Immature natural killer cell (primary cell): ENCODE measurements around the gene ACYP2. TPM values are rescaled to one million over a fixed set of nuclear protein-coding genes. Genes with fewer than 3 reads are reported as not detected.

Experiments used
- DNase-seq, 3 donors: peaks; one replicate each; pipeline ENCODE4 v3.0.0; 2022; ENCODE audit warnings: mixed read lengths in 1 of 3
- H3K27ac Mint-ChIP-seq, 6 donors: one replicate each; pipeline ENCODE4 v1.8.0; 2020; ENCODE audit warnings: mixed read lengths in 6 of 6, mild to moderate bottlenecking in 5 of 6, inconsistent platforms in 4 of 6, moderate library complexity in 3 of 6
- H3K27me3 Mint-ChIP-seq, 3 donors: one replicate each; pipeline ENCODE4 v1.8.0; 2020 to 2021; ENCODE audit warnings: low read depth in 3 of 3, mild to moderate bottlenecking in 3 of 3, mixed read lengths in 3 of 3, moderate library complexity in 3 of 3, inconsistent platforms in 1 of 3
- H3K36me3 Mint-ChIP-seq, 3 donors: one replicate each; pipeline ENCODE4 v1.8.0; 2020; ENCODE audit warnings: mixed read lengths in 3 of 3, inconsistent platforms in 2 of 3, mild to moderate bottlenecking in 2 of 3
- H3K4me1 Mint-ChIP-seq, 2 donors: one replicate each; pipeline ENCODE4 v1.8.0; 2020; ENCODE audit warnings: inconsistent platforms in 2 of 2, mild to moderate bottlenecking in 2 of 2, mixed read lengths in 2 of 2, moderate library complexity in 1 of 2
- H3K4me3 Mint-ChIP-seq, 5 donors: one replicate each; pipeline ENCODE4 v1.8.0; 2020; ENCODE audit warnings: mild to moderate bottlenecking in 5 of 5, mixed read lengths in 5 of 5, inconsistent platforms in 3 of 5, moderate library complexity in 3 of 5
- H3K9me3 Mint-ChIP-seq, 6 donors: one replicate each; pipeline ENCODE4 v1.8.0; 2020; ENCODE audit warnings: mild to moderate bottlenecking in 6 of 6, mixed read lengths in 6 of 6, inconsistent platforms in 4 of 6, moderate library complexity in 3 of 6
- polyA plus RNA-seq, 3 donors: library from polyadenylated mRNA; unstranded; fragments of 300-500 nt; fragmentation: Illumina TruSeq; gene quantifications; one replicate each; pipeline ENCODE4 v1.2.3, GENCODE V29; 2021

Gene ACYP2
- polyA plus RNA-seq, 3 donors from 2014 or later, result 18.8 to 20.0 (median 19.6) TPM

DNA sequence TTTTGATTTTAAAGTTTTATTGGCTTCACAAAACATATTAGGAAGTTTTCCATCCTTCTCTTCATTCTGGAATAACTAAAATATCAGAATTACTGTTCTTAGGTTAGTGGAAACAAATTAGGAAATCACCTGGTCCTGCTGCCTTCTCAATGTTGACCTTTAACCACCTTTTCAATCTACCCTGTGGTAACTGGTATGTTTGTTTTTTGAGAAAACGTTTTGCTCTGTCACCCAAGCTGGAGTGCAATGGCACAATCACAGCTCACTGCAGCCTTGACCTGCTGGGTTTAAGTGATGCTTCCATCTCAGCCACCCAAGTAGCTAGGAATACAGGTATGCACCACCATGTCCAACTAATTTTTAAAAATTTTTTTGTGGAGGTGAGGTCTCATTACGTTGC, 28.4 kb downstream of the ACYP2 start:
- Mint-ChIP-seq H3K36me3 (peaks cover 19 to 30% (median 26%) of the 10 kb centered on the region in 3 donors), H3K4me3 (no peak overlapping the region), H3K27ac (no peak overlapping the region), H3K9me3 (no peaks in the 10 kb centered on the region), H3K4me1 (no peaks in the 10 kb centered on the region), H3K27me3 (peaks cover 0 to 2% (median 0%) of the 10 kb centered on the region in 3 donors)
- DNase-seq, result no peak

- Mint-ChIP-seq H3K36me3 (peaks cover 15 to 32% (median 20%) of the 10 kb centered on the region in 3 donors), H3K27ac (no peak overlapping the region), H3K4me3 (no peak overlapping the region), H3K4me1 (no peaks in the 10 kb centered on the region), H3K9me3 (peaks cover 0 to 3% (median 0%) of the 10 kb centered on the region in 6 donors), H3K27me3 (peaks cover 0 to 2% (median 0%) of the 10 kb centered on the region in 3 donors)
- DNase-seq, result no peak
Measured at GRCh38 chr2:54148391-54148790, 33.0 kb downstream of the ACYP2 start.

DNA sequence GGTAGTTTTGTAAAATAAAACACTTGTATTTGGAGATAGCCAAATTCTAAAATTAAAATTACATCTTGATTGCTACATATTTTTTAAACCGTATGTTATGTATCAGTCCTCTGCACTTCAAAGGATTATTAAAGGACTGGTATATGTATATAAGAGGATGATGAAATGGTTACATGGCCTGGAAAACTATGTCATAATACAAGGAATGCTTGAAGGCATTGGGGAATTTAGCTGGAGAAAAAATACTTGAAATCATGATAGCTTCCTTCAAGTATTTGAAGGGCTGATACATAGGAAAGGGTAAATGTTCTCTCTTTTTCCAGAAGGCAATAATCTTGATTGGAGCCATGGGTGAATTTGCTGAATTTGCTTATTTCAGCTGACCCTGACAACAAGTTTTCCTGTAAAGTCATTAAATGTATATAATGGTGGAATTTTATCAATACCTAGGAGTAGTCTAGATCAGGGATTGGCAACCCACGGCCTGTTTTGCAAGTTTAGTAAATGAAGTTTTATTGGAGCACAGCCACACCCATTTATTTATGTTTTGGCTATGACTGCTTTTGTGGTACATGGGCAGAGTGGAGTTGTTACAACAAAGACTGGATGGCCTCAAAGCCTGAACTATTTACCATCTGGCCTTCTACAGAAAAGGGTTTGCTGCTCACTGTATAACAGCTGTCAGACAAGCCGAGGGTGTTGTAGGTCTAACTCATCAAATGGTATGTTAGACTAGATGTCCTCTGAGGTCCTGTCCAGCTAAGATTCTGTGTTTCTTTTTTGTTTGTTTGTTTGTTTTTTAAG, 34.4 kb downstream of the ACYP2 start:
- DNase-seq, result no peak
- Mint-ChIP-seq H3K27me3 (peaks cover 0 to 2% (median 2%) of the 10 kb centered on the region in 3 donors), H3K27ac (no peak overlapping the region), H3K9me3 (peaks cover 0 to 3% (median 0%) of the 10 kb centered on the region in 6 donors), H3K4me3 (no peak overlapping the region), H3K4me1 (no peaks in the 10 kb centered on the region), H3K36me3 (peaks cover 19 to 37% (median 30%) of the 10 kb centered on the region in 3 donors)

- H3K9me3 Mint-ChIP-seq, result peaks cover 0 to 3% (median 0%) of the 10 kb centered on the region in 6 donors
- DNase-seq, result no peak
- H3K36me3 Mint-ChIP-seq, result peaks cover 34 to 40% (median 36%) of the 10 kb centered on the region in 3 donors
- peaks cover 0 to 6% (median 0%) of the 10 kb centered on the region in 3 donors for H3K27me3 Mint-ChIP-seq
- H3K27ac Mint-ChIP-seq, result no peak overlapping the region
- no peak overlapping the region for H3K4me3 Mint-ChIP-seq
- H3K4me1 Mint-ChIP-seq, result no peaks in the 10 kb centered on the region
Measured at GRCh38 chr2:54158311-54158710, 42.9 kb downstream of the ACYP2 start.

- H3K9me3 Mint-ChIP-seq, result no peaks in the 10 kb centered on the region
- no peak for DNase-seq
- H3K27me3 Mint-ChIP-seq, result peaks cover 0 to 2% (median 0%) of the 10 kb centered on the region in 3 donors
- no peak overlapping the region for H3K27ac Mint-ChIP-seq
- H3K36me3 Mint-ChIP-seq, result peaks cover 14 to 17% (median 15%) of the 10 kb centered on the region in 3 donors
- H3K4me1 Mint-ChIP-seq, result no peaks in the 10 kb centered on the region
- no peak overlapping the region for H3K4me3 Mint-ChIP-seq
Measured at GRCh38 chr2:54161660-54162424, 46.4 kb downstream of the ACYP2 start.

- H3K27me3 Mint-ChIP-seq, result no peaks in the 10 kb centered on the region
- DNase-seq, result no peak
- H3K9me3 Mint-ChIP-seq, result no peaks in the 10 kb centered on the region
- H3K36me3 Mint-ChIP-seq, result peaks cover 10 to 17% (median 15%) of the 10 kb centered on the region in 3 donors
- no peaks in the 10 kb centered on the region for H3K4me1 Mint-ChIP-seq
- no peak overlapping the region for H3K4me3 Mint-ChIP-seq
- no peak overlapping the region for H3K27ac Mint-ChIP-seq
Measured at GRCh38 chr2:54164106-54164505, 48.7 kb downstream of the ACYP2 start.

GRCh38 chr2:54166121-54166773, 50.8 kb downstream of the ACYP2 start:
- Mint-ChIP-seq H3K9me3 (no peaks in the 10 kb centered on the region), H3K27ac (no peak overlapping the region), H3K36me3 (peaks cover 4 to 18% (median 12%) of the 10 kb centered on the region in 3 donors), H3K27me3 (no peaks in the 10 kb centered on the region), H3K4me1 (no peaks in the 10 kb centered on the region), H3K4me3 (no peak overlapping the region)
- no peak for DNase-seq

GRCh38 chr2:54176577-54176976, 61.2 kb downstream of the ACYP2 start:
- no peak overlapping the region for H3K4me3 Mint-ChIP-seq
- no peaks in the 10 kb centered on the region for H3K27me3 Mint-ChIP-seq
- no peaks in the 10 kb centered on the region for H3K9me3 Mint-ChIP-seq
- DNase-seq, result no peak
- no peaks in the 10 kb centered on the region for H3K4me1 Mint-ChIP-seq
- no peak overlapping the region for H3K27ac Mint-ChIP-seq
- peaks cover 3 to 12% (median 10%) of the 10 kb centered on the region in 3 donors for H3K36me3 Mint-ChIP-seq

GRCh38 chr2:54183281-54183680, 67.9 kb downstream of the ACYP2 start:
- no peak for DNase-seq
- Mint-ChIP-seq H3K9me3 (no peaks in the 10 kb centered on the region), H3K27ac (no peak overlapping the region), H3K27me3 (peaks cover 0 to 3% (median 0%) of the 10 kb centered on the region in 3 donors), H3K36me3 (peaks cover 0 to 4% (median 0%) of the 10 kb centered on the region in 3 donors), H3K4me1 (no peaks in the 10 kb centered on the region), H3K4me3 (no peak overlapping the region)

DNA sequence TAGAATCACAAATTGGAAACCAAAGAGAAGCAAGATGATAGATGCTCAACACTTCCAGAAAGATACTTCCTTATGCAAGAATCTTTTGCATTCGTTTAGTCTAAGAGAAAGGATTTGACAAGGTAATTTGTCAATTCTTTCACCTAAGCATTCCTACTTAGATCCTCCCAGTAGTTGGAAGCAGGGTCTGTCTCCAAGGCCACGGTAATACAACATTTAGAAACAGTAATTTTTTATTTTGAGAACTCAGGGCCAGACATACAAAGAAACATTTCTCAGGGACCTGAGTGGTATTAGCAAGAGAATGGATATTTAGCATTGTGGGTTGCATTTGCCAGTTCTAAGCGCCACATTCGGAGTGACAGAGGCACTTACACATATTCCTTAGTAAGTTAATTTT, 68.6 kb downstream of the ACYP2 start:
- no peaks in the 10 kb centered on the region for H3K9me3 Mint-ChIP-seq
- DNase-seq, result no peak
- H3K36me3 Mint-ChIP-seq, result peaks cover 4 to 5% (median 5%) of the 10 kb centered on the region in 3 donors
- H3K4me1 Mint-ChIP-seq, result no peaks in the 10 kb centered on the region
- no peak overlapping the region for H3K4me3 Mint-ChIP-seq
- no peak overlapping the region for H3K27ac Mint-ChIP-seq
- peaks cover 0 to 3% (median 0%) of the 10 kb centered on the region in 3 donors for H3K27me3 Mint-ChIP-seq

DNA sequence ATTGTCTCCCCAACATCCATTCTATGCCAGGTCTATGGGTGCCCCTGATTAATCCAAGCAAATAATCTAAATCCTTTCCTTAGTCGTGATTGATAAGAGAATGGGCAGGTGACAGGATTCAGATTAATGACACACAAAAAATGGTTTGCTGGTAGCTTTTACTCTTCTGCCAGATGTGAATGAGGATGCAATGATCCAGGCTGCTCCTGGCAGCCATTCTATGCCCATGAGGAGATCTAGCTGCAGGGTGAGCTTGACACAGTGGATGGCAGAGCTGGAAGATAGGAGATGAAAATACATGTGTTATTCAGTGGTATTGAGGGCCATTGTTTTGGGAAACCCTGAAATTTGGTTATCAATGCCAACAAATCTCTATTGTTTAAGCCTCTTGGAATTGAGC, 69.7 kb downstream of the ACYP2 start:
- DNase-seq, result no peak
- no peaks in the 10 kb centered on the region for H3K4me1 Mint-ChIP-seq
- H3K27me3 Mint-ChIP-seq, result peaks cover 0 to 3% (median 0%) of the 10 kb centered on the region in 3 donors
- H3K4me3 Mint-ChIP-seq, result no peak overlapping the region
- H3K27ac Mint-ChIP-seq, result no peak overlapping the region
- H3K36me3 Mint-ChIP-seq, result peaks cover 4 to 6% (median 5%) of the 10 kb centered on the region in 3 donors
- no peaks in the 10 kb centered on the region for H3K9me3 Mint-ChIP-seq

DNA sequence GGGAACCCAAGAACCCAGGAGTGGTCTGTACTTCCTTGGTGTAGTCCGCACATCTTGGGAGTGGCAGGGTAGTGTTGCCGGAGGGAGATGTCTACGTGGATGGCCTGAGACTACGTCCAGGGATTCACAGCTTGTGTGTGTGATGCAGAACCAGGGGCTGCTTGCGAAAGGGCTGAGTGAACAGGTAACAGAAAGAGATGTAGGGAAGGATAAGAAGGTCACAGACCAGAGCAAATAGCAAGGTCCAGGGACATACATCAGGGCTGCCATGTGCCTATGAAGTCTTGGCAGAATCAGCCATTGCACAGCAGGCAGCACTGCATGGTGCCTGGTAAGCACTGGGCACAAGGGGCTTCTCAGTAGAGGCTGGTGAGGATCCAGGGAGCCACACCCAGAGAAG, 71.9 kb downstream of the ACYP2 start:
- peak overlapping the region in 2 of 6 donors; percentile 5 to 44 for H3K27ac Mint-ChIP-seq
- no peak for DNase-seq
- peaks cover 0 to 3% (median 2%) of the 10 kb centered on the region in 3 donors for H3K27me3 Mint-ChIP-seq
- no peak overlapping the region for H3K4me3 Mint-ChIP-seq
- H3K36me3 Mint-ChIP-seq, result peaks cover 4 to 10% (median 9%) of the 10 kb centered on the region in 3 donors
- no peaks in the 10 kb centered on the region for H3K9me3 Mint-ChIP-seq
- H3K4me1 Mint-ChIP-seq, result no peaks in the 10 kb centered on the region

DNA sequence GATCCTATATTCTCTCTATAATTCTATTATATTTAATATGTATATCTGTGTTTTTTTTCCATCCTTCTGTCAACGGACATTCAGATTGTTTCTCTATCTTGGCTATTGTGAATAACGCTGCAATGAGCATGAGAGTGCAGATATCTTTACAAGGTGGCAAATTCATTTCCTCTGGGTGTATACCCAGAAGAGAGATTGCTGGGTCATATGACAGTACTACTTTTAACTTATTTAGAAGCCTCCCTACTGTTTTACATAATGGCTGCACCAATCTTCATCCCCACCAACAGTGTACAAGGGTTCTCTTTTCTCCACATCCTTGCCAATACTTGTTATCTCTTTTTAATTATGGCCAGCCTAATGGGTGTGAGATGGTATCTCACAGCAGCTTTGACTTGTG, 74.1 kb downstream of the ACYP2 start:
- no peaks in the 10 kb centered on the region for H3K9me3 Mint-ChIP-seq

More for the DNA sequence above, 74.1 kb downstream of the ACYP2 start:
- H3K4me1 Mint-ChIP-seq, result no peaks in the 10 kb centered on the region
- no peak for DNase-seq
- peaks cover 4 to 10% (median 9%) of the 10 kb centered on the region in 3 donors for H3K36me3 Mint-ChIP-seq
- no peak overlapping the region for H3K27ac Mint-ChIP-seq
- peaks cover 0 to 2% (median 0%) of the 10 kb centered on the region in 3 donors for H3K27me3 Mint-ChIP-seq
- H3K4me3 Mint-ChIP-seq, result no peak overlapping the region
